Psoas muscle (tissue), 8 donors: Measurements from ENCODE around the gene HOXB4. TPM values are rescaled to one million over a fixed set of nuclear protein-coding genes. Genes with fewer than 3 reads are reported as not detected.

Experiments
- ATAC-seq, 4 donors: fragments of 200-7000 bp; cut with Tn5 transposase; one replicate each; pipeline ENCODE4 v1.9.1; 2020; ENCODE audit warnings: moderate library complexity in 3 of 4, mild to moderate bottlenecking in 2 of 4
- DNase-seq, 2 donors: peaks; one replicate each; pipeline ENCODE4 v3.0.0-alpha.2; 2020
- H3K27ac ChIP-seq: fragments of 200-600 bp; one replicate; pipeline ENCODE4 v1.8.0; 2022
- H3K27me3 ChIP-seq, 3 donors: fragments of 200-600 bp in 1 of 3; one replicate each; pipeline versions ENCODE4 v1.6.1 to v1.8.0; 2013 to 2022; ENCODE audit warnings: low read length in 2 of 3, mild to moderate bottlenecking in 2 of 3, moderate library complexity in 1 of 3; ENCODE audit not compliant: insufficient read depth in 3 of 3
- H3K36me3 ChIP-seq, 2 donors: fragments of 200-600 bp in 1 of 2; one replicate each; pipeline versions ENCODE4 v1.6.1 to v1.8.0; 2013 to 2022; ENCODE audit warnings: low read depth in 1 of 2, mild to moderate bottlenecking in 1 of 2, moderate library complexity in 1 of 2; ENCODE audit not compliant: insufficient read depth in 1 of 2
- H3K4me1 ChIP-seq: fragments of 200-600 bp; one replicate; pipeline ENCODE4 v1.8.0; 2022
- H3K4me3 ChIP-seq: fragments of 200-600 bp; one replicate; pipeline ENCODE4 v1.8.0; 2022; ENCODE audit warnings: mild to moderate bottlenecking
- H3K9me3 ChIP-seq: fragments of 200-600 bp; one replicate; pipeline ENCODE4 v1.8.0; 2022
- WGBS, 3 donors: extraction: QIAGEN DNeasy Blood & Tissue Kit; methylation state at CpG; one replicate each; pipeline versions ENCODE4 v1.1.6 to v1.1.7; 2013; 5-methylcytosine and 5-hydroxymethylcytosine counted together
- intact Hi-C, 2 donors: fragments of 100-400 bp; cut with DNase I; formaldehyde crosslinking; loops; one replicate each; pipeline versions ENCODE4 v1.11.0 to v1.14.2; 2022
- polyA plus RNA-seq, 3 donors: library from polyadenylated mRNA; stranded (reverse); fragments of 200-250 nt; gene quantifications; one replicate each; pipeline ENCODE4 v1.2.3, GENCODE V29; 2013
- total RNA-seq, 4 donors: library from RNA; stranded (reverse); fragmentation: NEBNext Ultra II Directional in 2 of 4; extraction: Animal tissue kit (Norgen Biotek cat#: 25700) in 2 of 4; gene quantifications; one replicate each; pipeline versions ENCODE4 v1.2.1 to v1.2.4, GENCODE V29; 2021 to 2023
- TF ChIP-seq, protein P1 (sequence below): fragments of 200-600 bp; IDR thresholded peaks from one replicate; pipeline ENCODE4 v1.8.0; 2022; ENCODE audit warnings: antibody characterized with exemption
- donor health status: healthy with polysubstance abuse.
- donor health status: DM: no; HTN: no; CAD: no; lungs with moderate emphysema.
- donor health status: Bipolar disorder and iron deficiency.
- donor health status: healthy.
- donor health status: DM: yes; HTN: yes; CAD: no.
- donor health status: DM: no; HTN: no; CAD: no.
- donor health status: DM: no; HTN: no; CAD: no.
- donor health status: DM: yes; HTN: yes; CAD: no.

HOXB4 gene
- total and polyA plus RNA-seq, 7 donors = 0.38 to 4.0 (median 0.89) TPM

DNA sequence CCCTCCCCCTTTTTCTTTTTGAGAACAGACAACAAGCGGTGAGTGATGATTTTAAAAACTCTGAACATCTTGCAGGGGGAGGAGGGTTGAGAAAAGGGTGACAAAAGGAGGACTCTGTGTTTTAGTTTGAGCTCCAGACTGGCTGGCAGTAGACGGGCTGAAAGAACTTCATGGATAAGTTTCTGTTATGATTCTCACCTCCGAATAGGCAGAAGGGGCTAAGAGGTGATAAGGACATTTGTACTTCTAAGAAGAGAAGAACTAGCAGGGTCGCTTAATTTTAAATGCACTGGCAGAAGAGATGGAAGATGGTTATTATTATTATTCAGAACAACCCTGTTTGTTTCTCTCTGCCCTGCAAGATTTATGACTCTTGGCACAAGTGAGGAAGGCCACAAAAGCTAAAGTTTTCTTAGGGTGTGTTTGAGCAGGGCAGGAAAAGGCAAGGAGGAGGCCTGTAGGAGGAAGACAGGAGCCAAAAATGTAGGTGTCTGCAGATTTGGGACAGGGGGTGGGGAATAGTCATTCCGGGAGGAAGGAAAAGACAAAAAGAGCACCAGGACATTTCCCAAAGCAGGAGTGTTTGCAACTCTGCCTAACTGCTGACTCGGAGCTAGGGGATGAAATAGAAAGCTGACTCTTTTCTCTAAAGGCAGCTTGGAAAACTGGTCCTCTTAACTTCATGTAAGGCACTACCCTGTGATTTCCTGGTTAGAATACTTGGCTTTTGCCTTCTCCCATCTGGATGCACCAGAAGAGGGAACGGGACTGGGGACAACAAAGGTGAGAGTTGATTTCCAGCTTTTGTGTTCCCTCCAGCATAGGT lies 21.4 kb downstream of the HOXB4 start:
- no peaks in the 10 kb centered on the region for H3K9me3 ChIP-seq
- no peak for ATAC-seq
- H3K27ac ChIP-seq = peak overlapping the region; percentile 50
- peaks cover 0 to 3% (median 0%) of the 10 kb centered on the region in 3 donors for H3K27me3 ChIP-seq
- no peak overlapping the region for H3K4me3 ChIP-seq
- H3K36me3 ChIP-seq = no peaks in the 10 kb centered on the region
- TF ChIP-seq, protein P1, sequence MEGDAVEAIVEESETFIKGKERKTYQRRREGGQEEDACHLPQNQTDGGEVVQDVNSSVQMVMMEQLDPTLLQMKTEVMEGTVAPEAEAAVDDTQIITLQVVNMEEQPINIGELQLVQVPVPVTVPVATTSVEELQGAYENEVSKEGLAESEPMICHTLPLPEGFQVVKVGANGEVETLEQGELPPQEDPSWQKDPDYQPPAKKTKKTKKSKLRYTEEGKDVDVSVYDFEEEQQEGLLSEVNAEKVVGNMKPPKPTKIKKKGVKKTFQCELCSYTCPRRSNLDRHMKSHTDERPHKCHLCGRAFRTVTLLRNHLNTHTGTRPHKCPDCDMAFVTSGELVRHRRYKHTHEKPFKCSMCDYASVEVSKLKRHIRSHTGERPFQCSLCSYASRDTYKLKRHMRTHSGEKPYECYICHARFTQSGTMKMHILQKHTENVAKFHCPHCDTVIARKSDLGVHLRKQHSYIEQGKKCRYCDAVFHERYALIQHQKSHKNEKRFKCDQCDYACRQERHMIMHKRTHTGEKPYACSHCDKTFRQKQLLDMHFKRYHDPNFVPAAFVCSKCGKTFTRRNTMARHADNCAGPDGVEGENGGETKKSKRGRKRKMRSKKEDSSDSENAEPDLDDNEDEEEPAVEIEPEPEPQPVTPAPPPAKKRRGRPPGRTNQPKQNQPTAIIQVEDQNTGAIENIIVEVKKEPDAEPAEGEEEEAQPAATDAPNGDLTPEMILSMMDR = no peak
- WGBS, 3 donors = 73 to 76% (median 74%) methylated on average over 7 of the region's 7 CpGs
- peaks cover 6% of the 10 kb centered on the region for H3K4me1 ChIP-seq
- intact Hi-C loops = no loop called here
- no peak for DNase-seq

DNA sequence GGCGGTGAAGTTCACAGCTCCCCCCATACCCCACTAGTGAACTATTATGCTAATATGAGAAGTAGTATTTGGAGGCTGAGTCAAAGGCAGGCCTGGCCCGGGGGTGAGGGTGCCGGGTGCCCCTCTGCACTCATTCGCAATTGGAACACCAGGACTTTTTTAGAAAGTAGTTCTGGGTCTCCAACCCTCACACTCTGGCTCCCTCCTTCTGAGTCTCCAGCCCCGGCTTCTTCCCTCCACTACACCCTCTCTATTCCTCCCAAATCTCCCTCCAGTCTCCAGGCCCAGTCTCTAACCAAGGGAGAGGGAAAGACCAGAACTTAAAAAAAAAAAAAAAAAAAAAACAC lies 21.9 kb downstream of the HOXB4 start:
- Histone ChIP-seq H3K27ac (no peak overlapping the region), H3K36me3 (no peaks in the 10 kb centered on the region), H3K9me3 (no peaks in the 10 kb centered on the region), H3K4me3 (peak overlapping the region; percentile 64), H3K27me3 (peaks cover 0 to 3% (median 2%) of the 10 kb centered on the region in 3 donors), H3K4me1 (peaks cover 6% of the 10 kb centered on the region)
- intact Hi-C loops = no loop called here
- DNase-seq (no peak), ATAC-seq (no peak)
- 88 to 93% (median 90%) methylated on average over 5 of the region's 5 CpGs for WGBS, 3 donors
- TF ChIP-seq, protein P1 = no peak

DNA sequence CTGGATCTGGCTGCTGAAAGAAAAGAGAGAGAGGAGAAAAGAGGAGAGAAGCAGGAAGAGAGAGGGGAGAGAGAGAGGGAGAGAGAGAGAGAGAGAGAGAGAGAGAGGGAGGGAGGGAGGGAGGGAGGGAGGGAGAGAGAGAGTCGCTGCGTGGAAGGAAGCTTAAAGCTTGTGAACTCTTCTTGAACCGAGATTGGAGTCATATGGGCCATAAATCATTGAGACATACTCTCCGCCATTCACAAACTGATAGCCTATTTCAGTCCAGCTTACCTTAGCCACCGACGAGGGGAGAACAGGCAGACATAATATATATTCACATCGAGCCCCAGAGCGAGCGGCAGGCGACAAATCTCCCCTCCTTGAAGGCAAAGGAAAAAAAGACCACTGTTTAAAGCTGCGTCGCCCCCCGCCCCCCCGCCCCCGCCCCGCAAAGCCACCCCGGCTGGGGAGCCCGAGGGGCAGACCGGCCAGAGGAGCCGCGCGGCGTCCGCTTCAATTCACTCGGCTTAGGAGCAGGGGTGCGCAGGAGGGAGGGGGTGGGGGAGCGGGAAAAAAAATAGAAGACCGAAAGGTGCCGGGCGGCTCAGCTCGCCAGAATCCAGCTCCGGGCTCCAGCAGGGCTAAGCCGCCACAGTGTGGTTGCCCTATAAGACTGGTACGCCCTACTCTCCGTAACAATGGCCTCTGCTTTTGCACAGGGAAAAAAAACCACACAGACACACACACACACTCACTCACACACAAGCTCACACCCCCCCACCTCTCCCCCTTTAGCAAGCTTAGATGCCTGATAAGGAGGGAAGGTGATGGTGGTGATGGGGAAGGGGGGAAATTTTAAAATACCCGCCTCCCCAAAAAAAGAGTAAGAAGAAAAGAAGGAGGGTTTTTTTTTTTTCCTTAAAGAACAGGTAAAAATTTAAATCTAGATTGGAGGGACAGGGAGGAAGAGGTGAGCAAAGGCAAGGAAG lies 22.6 kb downstream of the HOXB4 start:
- peaks cover 6% of the 10 kb centered on the region for H3K4me1 ChIP-seq
- intact Hi-C loops = no loop called here
- H3K9me3 ChIP-seq = no peaks in the 10 kb centered on the region
- peak overlapping the region; percentile 73 for H3K27ac ChIP-seq
- TF ChIP-seq, protein P1 = no peak
- peaks cover 0 to 3% of the 10 kb centered on the region in 2 donors for H3K36me3 ChIP-seq
- DNase-seq = no peak
- 21 to 26% (median 24%) methylated on average over 30 to 36 of the region's 36 CpGs for WGBS, 3 donors
- peak; percentile 60 to 81 (median 78) for ATAC-seq
- H3K4me3 ChIP-seq = peak overlapping the region; percentile 64
- H3K27me3 ChIP-seq = peaks cover 0 to 6% (median 2%) of the 10 kb centered on the region in 3 donors

DNA sequence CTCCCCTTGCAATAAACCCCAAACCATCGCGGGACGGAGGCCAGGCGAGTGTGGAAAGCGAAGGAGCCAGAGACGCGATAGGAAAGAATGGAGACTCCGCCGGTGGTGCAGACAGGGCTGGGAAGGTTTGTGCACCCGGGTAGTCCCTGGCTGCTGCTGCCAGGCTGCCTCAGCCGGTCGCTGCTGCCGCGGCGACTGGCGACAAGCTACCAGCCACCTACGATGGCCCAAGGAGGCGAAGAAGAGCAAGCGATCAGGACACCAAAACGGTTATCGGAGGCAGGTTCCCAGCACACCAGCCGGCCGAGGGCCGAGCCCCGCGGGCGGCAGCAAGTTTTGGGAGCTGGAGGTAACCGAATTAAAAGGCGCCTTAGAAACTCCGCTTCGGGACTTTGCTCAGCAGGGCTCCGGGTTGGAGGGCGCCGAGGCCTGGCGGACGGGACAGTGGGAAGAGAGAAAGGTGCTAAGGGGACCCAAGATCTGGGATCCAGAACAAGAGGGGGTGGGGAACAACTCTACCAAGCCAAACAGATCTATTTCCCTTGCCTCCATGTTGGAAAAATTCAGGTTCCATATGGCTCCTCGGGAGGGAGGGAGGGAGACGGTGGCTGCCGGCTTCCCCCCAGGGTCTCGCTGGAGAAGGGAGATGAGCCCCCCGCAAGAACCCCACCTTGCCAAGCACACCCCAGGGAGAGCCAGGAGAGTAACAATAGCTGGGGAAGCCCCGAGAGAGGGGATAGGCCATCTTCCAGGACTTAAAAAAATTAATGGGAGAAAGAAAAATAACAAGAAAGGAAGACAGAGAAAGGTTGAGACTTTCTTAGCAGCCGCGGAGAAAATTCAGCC lies 23.5 kb downstream of the HOXB4 start:
- 50 to 56% (median 52%) methylated on average over 40 to 44 of the region's 44 CpGs for WGBS, 3 donors
- peak in 2 of 4 donors; percentile 20 to 41 for ATAC-seq

More for the DNA sequence above, 23.5 kb downstream of the HOXB4 start:
- H3K27me3 ChIP-seq = peaks cover 0 to 8% (median 2%) of the 10 kb centered on the region in 3 donors
- peak overlapping the region; percentile 73 for H3K27ac ChIP-seq
- peaks cover 6% of the 10 kb centered on the region for H3K4me1 ChIP-seq
- TF ChIP-seq, protein P1 = no peak
- intact Hi-C loops = no loop called here
- no peak for DNase-seq
- peak overlapping the region; percentile 64 for H3K4me3 ChIP-seq
- H3K9me3 ChIP-seq = no peaks in the 10 kb centered on the region
- peaks cover 0 to 8% of the 10 kb centered on the region in 2 donors for H3K36me3 ChIP-seq
